Trophoblast cell (in vitro differentiated cells and primary cell): Measurements from ENCODE around the gene MXRA8.

Source experiments
- DNase-seq, 2 donors: peaks; one replicate each; pipeline ENCODE4 v3.0.0-alpha.2; 2016
- H2AFZ ChIP-seq: 2 replicates; pipeline ENCODE4 v1.6.1; 2013; ENCODE audit warnings: low read length, moderate library complexity, mild to moderate bottlenecking; ENCODE audit not compliant: insufficient read depth, poor library complexity
- H2AK5ac ChIP-seq: 2 replicates; pipeline ENCODE4 v1.6.1; 2013; ENCODE audit warnings: mild to moderate bottlenecking, low read length
- H2BK120ac ChIP-seq: 2 replicates; pipeline ENCODE4 v1.6.1; 2013; ENCODE audit warnings: low read length, mild to moderate bottlenecking, moderate library complexity; ENCODE audit not compliant: insufficient read depth, poor library complexity
- H2BK12ac ChIP-seq: 2 replicates; pipeline ENCODE4 v1.6.1; 2013; ENCODE audit warnings: mild to moderate bottlenecking, low read length, moderate library complexity
- H2BK5ac ChIP-seq: 2 replicates; pipeline ENCODE4 v1.6.1; 2013; ENCODE audit warnings: low read length, low read depth, moderate library complexity, mild to moderate bottlenecking; ENCODE audit not compliant: poor library complexity
- H3K14ac ChIP-seq: 2 replicates; pipeline ENCODE4 v1.6.1; 2013; ENCODE audit warnings: mild to moderate bottlenecking, low read length
- H3K18ac ChIP-seq: 2 replicates; pipeline ENCODE4 v1.6.1; 2013; ENCODE audit warnings: mild to moderate bottlenecking, low read length
- H3K23ac ChIP-seq: 2 replicates; pipeline ENCODE4 v1.6.1; 2013; ENCODE audit warnings: low read length
- H3K27ac ChIP-seq: 2 replicates; pipeline ENCODE4 v1.5.1; 2013; ENCODE audit warnings: low read depth, mild to moderate bottlenecking, inconsistent platforms, low read length, moderate library complexity
- H3K27me3 ChIP-seq: 2 replicates; pipeline ENCODE4 v1.6.1; 2013; ENCODE audit warnings: inconsistent platforms, mild to moderate bottlenecking, low read length, moderate library complexity; ENCODE audit not compliant: insufficient read depth
- H3K36me3 ChIP-seq, 2 experiments: 1 replicate in 1 of 2; 2 replicates in 1 of 2; pipeline ENCODE4 v1.6.1; 2013; ENCODE audit warnings: low read length in 2 of 2, mild to moderate bottlenecking in 2 of 2, moderate library complexity in 1 of 2; ENCODE audit not compliant: insufficient read depth in 2 of 2, control insufficient read depth in 1 of 2
- H3K4ac ChIP-seq: 2 replicates; pipeline ENCODE4 v1.6.1; 2013; ENCODE audit warnings: low read depth, mild to moderate bottlenecking, low read length, moderate library complexity
- H3K4me1 ChIP-seq, 2 experiments: 1 replicate in 1 of 2; 2 replicates in 1 of 2; pipeline ENCODE4 v1.6.1; 2013; ENCODE audit warnings: low read length in 2 of 2, mild to moderate bottlenecking in 2 of 2, moderate library complexity in 1 of 2; ENCODE audit not compliant: insufficient read depth in 2 of 2, control insufficient read depth in 1 of 2
- H3K4me2 ChIP-seq: 2 replicates; pipeline ENCODE4 v1.6.1; 2013; ENCODE audit warnings: inconsistent platforms, mild to moderate bottlenecking, low read length, moderate library complexity
- H3K4me3 ChIP-seq: 2 replicates; pipeline ENCODE4 v1.5.1; 2013; ENCODE audit warnings: mild to moderate bottlenecking, low read depth, low read length, inconsistent platforms
- H3K79me1 ChIP-seq: one replicate; pipeline ENCODE4 v1.6.1; 2013; ENCODE audit warnings: low read length
- H3K79me2 ChIP-seq: 2 replicates; pipeline ENCODE4 v1.6.1; 2013; ENCODE audit warnings: low read length, mild to moderate bottlenecking; ENCODE audit not compliant: control insufficient read depth, insufficient read depth, poor library complexity
- H3K9ac ChIP-seq: 2 replicates; pipeline ENCODE4 v1.6.1; 2013; ENCODE audit warnings: mild to moderate bottlenecking, low read length
- H3K9me3 ChIP-seq: 2 replicates; pipeline ENCODE4 v1.6.1; 2013; ENCODE audit warnings: low read depth, mild to moderate bottlenecking, control low read depth, inconsistent platforms, low read length; ENCODE audit not compliant: insufficient read depth
- H4K12ac ChIP-seq: 2 replicates; pipeline ENCODE4 v1.6.1; 2013; ENCODE audit warnings: low read depth, mild to moderate bottlenecking, low read length, moderate library complexity
- H4K8ac ChIP-seq: 2 replicates; pipeline ENCODE4 v1.6.1; 2013; ENCODE audit warnings: low read depth, mild to moderate bottlenecking, low read length, moderate library complexity
- H4K91ac ChIP-seq: one replicate; pipeline ENCODE4 v1.6.1; 2013; ENCODE audit warnings: low read depth, mild to moderate bottlenecking, low read length, moderate library complexity
- WGBS: extraction: QIAGEN DNeasy Blood & Tissue Kit; methylation state at CpG from one replicate; pipeline ENCODE4 v1.1.7; 2013; ENCODE audit warnings: missing lambda C conversion rate; ENCODE audit not compliant: insufficient read length, insufficient coverage; ENCODE audit errors: extremely low coverage; 5-methylcytosine and 5-hydroxymethylcytosine counted together

MXRA8 gene

DNA sequence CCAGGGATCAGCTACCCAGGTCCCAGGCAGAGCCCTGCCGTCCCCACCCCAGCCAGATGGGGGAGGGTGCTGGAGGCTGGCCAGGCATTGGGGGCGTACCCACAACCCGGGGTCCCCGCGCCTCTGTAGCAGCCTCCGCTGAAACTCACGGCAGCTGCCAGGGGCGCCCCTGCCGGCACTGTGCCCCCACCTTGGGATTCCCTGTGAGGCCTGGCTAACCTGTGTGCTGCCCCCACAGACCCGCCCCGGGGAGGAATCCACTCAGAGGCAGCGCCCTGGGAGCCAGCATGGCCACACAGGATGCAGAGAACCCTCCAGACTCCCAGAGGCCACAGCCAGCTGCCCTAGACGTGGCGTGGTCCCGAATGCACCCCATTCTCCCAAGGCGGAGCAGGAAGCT lies 13.0 kb downstream of the MXRA8 start:
- Histone ChIP-seq H3K27me3 (no peaks in the 10 kb centered on the region), H3K27ac (no peak overlapping the region), H3K9ac (no peak overlapping the region), H4K8ac (no peak overlapping the region), H3K4ac (peak overlapping the region; percentile 20), H2BK120ac (no peak overlapping the region), H3K14ac (no peak overlapping the region), H3K36me3 (peaks cover 18 to 22% of the 10 kb centered on the region in 2 experiments), H3K18ac (peak overlapping the region; percentile 12), H3K9me3 (peaks cover 10% of the 10 kb centered on the region), H3K4me1 (peaks cover 14 to 31% of the 10 kb centered on the region in 2 experiments), H2BK5ac (no peak overlapping the region), H2AFZ (no peak overlapping the region), H2AK5ac (no peak overlapping the region), H4K91ac (no peak overlapping the region), H3K4me3 (no peak overlapping the region), H3K79me2 (peaks cover 28% of the 10 kb centered on the region), H3K23ac (no peak overlapping the region), H2BK12ac (no peak overlapping the region), H3K79me1 (peaks cover 12% of the 10 kb centered on the region), H4K12ac (no peak overlapping the region), H3K4me2 (no peak overlapping the region)
- WGBS = no CpG with 5 or more reads among the region's 16 CpGs
- peak in 1 of 2 donors; percentile 54 for DNase-seq

DNA sequence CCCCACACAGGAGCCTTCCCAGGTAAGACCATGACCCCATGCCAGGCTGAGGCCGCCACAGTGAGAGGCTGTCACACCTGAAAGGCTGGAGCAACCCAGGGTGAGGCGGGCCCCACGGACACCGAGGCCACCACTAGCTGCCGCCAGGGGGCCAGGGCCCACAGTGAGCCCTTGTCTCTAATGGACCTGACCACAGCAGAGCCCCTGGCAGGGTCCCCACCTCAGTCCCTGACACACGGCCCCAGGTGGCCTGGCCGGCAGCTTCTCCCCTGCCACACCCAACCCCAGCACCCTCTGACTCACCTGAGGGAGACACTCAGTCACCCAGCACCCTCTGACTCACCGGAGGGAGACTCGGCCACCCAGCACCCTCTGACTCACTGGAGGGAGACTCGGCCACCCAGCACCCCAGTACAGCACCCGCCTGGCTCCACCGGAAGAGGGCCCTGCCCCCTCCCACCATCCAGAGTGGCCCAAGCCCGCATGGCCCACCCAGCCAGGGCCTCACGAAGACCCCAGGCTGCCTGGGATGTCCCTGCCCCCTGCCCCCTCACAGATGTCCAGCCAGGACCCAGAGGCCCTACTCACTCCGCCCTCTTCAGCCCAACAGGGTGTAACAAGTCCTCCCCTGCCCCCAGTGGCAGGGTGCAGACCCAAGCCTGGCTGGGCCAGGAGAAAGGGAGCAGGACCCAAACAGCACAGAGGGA lies 13.5 kb downstream of the MXRA8 start:
- Histone ChIP-seq H3K4me3 (no peak overlapping the region), H3K27me3 (no peaks in the 10 kb centered on the region)
- WGBS = no CpG with 5 or more reads among the region's 15 CpGs

DNA sequence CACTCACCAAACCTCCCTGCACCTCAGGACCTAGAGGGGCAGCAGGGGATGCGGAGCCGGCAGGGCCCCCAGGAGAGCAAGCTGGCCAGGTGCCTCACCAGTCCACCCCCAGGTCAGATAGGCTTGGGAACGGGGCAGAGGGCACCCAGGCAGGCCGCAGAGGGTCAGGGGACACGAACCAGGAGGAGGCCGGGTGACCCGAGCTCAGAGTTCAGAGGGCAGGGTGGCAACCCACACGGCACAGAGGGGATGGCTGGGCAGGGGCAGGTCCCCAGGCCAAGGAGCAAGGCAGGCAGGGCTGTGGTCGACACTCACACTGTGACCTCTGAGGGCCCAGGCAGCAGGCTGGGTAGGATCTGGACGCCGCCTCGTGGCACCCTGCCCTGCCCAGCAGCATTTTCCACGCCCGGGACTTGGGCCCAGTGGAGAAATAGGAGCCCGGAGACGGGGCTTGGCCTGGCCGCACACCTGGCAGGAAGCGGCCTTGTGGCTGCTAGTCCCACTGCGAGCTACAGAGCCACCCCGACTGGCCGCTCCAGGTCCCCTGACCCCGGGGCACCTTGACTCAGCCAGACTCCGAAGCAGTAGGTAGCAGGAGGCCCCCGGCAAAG lies 14.4 kb downstream of the MXRA8 start:
- Histone ChIP-seq H2BK120ac (no peak overlapping the region), H2AK5ac (no peak overlapping the region), H2BK12ac (no peak overlapping the region), H3K4ac (peak overlapping the region; percentile 19), H3K9me3 (peaks cover 10% of the 10 kb centered on the region), H3K79me2 (peaks cover 25% of the 10 kb centered on the region), H2BK5ac (no peak overlapping the region), H3K4me2 (no peak overlapping the region), H3K18ac (peak overlapping the region; percentile 37), H3K23ac (no peak overlapping the region), H3K79me1 (peaks cover 9% of the 10 kb centered on the region), H3K36me3 (peaks cover 32 to 36% of the 10 kb centered on the region in 2 experiments), H4K8ac (no peak overlapping the region), H3K14ac (no peak overlapping the region), H3K4me3 (no peak overlapping the region), H4K12ac (no peak overlapping the region), H3K4me1 (peaks cover 14 to 31% of the 10 kb centered on the region in 2 experiments), H2AFZ (no peak overlapping the region), H3K27me3 (no peaks in the 10 kb centered on the region), H3K27ac (no peak overlapping the region), H3K9ac (no peak overlapping the region), H4K91ac (no peak overlapping the region)
- peak in 1 of 2 donors; percentile 43 for DNase-seq
- WGBS = no CpG with 5 or more reads among the region's 24 CpGs

More for the DNA sequence above, 13.5 kb downstream of the MXRA8 start:
- Histone ChIP-seq H3K79me1 (peaks cover 12% of the 10 kb centered on the region), H2BK5ac (no peak overlapping the region), H4K12ac (no peak overlapping the region), H3K36me3 (peaks cover 24 to 27% of the 10 kb centered on the region in 2 experiments), H3K9ac (no peak overlapping the region), H2AFZ (no peak overlapping the region), H3K79me2 (peaks cover 28% of the 10 kb centered on the region), H4K91ac (no peak overlapping the region), H3K4me2 (no peak overlapping the region), H2AK5ac (no peak overlapping the region), H3K23ac (no peak overlapping the region), H4K8ac (no peak overlapping the region), H3K4me1 (peaks cover 14 to 31% of the 10 kb centered on the region in 2 experiments), H3K14ac (no peak overlapping the region), H3K18ac (peak overlapping the region; percentile 12), H3K4ac (peak overlapping the region; percentile 26), H3K27ac (no peak overlapping the region), H3K9me3 (peaks cover 10% of the 10 kb centered on the region), H2BK12ac (no peak overlapping the region), H2BK120ac (no peak overlapping the region)
- DNase-seq = peak; percentile 90 to 92

DNA sequence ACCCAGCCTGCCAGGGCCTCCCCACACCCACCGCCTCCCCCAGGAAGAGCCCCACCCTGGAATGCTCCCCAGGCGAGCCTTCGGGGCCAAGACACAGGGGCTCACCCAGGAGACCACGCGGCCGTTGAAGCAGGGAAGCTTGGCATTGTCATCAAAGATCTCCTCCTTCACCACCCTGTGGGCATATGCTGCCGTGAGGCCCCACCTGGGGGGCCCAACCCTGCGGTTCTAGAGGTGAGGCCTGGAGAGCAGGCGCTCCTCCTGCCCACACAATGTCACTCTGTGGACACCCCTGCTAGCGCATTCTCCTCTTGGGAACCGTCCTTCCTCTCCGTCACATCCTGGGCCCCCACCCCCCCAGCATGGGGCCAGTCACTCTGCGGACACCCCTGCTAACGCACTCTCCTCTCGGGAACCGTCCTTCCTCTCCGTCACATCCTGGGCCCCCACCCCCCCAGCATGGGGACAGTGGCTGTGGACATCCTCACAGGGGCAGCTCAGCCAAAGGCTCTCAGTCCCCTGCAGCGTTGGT lies 15.7 kb downstream of the MXRA8 start:
- H3K9me3 ChIP-seq = peaks cover 13% of the 10 kb centered on the region
- H3K36me3 ChIP-seq = peaks cover 42 to 47% of the 10 kb centered on the region in 2 experiments
- H2BK12ac ChIP-seq = no peak overlapping the region
- no peaks in the 10 kb centered on the region for H3K79me1 ChIP-seq
- no peak overlapping the region for H4K12ac ChIP-seq
- H3K27me3 ChIP-seq = no peaks in the 10 kb centered on the region
- H3K4me2 ChIP-seq = no peak overlapping the region
- H3K27ac ChIP-seq = no peak overlapping the region
- no peak overlapping the region for H3K4me3 ChIP-seq
- H2BK5ac ChIP-seq = no peak overlapping the region
- no peak overlapping the region for H3K23ac ChIP-seq
- H2AK5ac ChIP-seq = no peak overlapping the region
- H2AFZ ChIP-seq = no peak overlapping the region
- peaks cover 7 to 20% of the 10 kb centered on the region in 2 experiments for H3K4me1 ChIP-seq
- no peak overlapping the region for H4K91ac ChIP-seq
- H3K18ac ChIP-seq = no peak overlapping the region
- DNase-seq = no peak
- no peak overlapping the region for H3K4ac ChIP-seq
- H3K9ac ChIP-seq = no peak overlapping the region
- WGBS = no CpG with 5 or more reads among the region's 18 CpGs
- no peak overlapping the region for H2BK120ac ChIP-seq
- H3K79me2 ChIP-seq = peaks cover 15% of the 10 kb centered on the region
- no peak overlapping the region for H4K8ac ChIP-seq
- H3K14ac ChIP-seq = no peak overlapping the region
